NCI-H1930 (cell line): Measurements from ENCODE around the gene ZNF569.
"Not testable (repeated sequence)": the region's sequence is repeated elsewhere in the genome, so short reads cannot be mapped to it uniquely, and the experiment has no call there.

Source experiments
- DNase-seq, 2 experiments: peaks; one replicate each; lab custom pipeline; 2025; lab: John Stamatoyannopoulos, UW

ZNF569 gene

DNA sequence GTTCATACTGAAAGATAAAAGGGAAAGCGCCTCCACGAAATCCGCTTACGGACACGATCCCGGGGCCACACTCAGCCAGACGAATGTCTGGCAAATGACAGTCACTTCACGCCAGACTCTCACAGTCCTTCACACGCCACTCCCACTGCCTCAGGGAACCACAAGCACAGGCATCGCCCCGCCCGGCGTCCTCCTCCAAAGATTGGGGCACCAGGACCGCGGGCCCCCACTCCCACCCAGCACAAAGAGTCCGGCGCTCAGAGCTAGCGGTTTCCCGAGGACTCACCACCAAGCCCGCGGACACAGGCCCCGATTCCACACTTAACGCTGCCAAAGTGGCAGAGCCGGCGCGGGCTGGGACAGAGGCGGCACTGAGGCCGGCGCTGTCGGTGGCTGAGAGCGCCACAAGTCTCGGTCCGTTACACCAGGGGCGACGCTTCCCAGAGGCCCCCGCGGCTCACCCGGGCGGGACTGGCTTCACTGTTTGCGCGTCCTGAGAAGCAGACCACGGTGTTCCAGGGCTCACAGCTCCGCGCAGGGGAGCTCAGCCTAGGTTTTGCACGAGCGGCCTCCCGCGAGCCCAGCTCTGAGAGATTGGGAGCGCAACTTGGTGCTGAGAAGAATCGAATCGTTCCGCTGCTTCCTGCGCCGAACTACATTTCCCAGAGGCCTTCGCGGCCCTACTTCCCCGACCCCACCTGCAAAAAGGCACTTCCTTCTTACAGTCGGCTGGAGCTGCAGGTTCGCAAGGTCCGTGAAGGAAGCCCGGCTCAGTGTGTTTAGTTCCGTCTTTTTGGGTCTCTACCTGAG, at the start of gene ZNF569:
TSS of gene ZNF569 (minus strand) at position 647 of the 810 bp plus-strand sequence. CDS start 22,523 bp downstream, outside the sequence.
- DNase-seq: peak; percentile 93 to 94

DNA sequence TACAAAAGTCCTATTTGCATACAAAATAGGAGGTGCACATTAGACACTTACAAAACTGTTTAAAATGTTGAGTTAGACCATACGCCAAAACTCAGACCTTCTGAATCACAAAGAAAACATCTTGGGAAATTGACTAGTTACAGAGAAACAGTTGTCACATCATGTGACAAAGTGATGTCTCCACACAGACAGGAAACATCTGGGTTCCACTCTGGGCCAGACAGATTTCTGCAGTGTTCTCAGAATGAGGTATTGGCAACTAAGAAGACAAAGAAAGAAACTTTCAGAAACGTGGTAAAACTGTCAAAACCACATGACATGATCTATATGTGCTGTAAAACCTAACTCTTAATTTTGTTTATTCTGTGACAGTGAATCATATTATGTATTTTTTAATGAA, 46.2 kb upstream of the ZNF569 start:
- DNase-seq: no peak

DNA sequence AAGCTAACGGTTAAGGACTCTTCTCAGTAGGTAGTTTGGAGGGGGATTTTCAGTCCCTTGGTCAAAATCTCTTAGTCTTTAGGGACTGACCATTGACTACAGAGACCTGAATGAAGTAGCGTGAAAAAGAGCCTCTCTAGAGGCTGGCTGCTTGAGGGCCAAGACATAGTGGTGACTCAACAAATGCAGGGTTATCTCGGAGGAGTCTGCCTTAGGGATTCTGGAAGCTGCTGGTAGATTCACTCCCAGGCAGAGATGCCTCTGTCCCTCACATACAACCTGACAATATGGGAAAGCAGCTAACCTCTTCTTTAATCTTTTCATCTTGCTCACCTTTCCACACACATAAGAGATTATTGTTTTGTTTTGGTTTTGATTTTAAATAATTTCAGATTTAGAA, 44.6 kb upstream of the ZNF569 start:
- DNase-seq: no peak

DNA sequence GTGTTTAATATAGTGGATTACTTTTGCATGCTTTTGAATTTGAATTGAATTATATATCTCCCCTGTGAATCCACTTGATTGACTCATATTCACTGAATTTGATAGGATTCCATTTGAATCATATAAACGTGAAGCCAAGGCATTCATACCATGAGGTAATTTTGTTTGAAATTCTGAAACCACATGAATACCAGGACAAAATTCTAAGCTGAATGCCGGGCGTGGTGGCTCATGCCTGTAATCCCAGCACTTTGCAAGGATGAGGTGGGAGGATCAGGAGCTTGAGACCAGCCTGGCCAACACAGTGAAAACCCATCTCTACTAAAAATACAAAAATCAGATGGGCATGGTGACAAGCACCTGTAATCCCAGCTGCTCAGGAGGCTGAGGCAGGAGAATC, 43.9 kb upstream of the ZNF569 start:
- DNase-seq: no peak

DNA sequence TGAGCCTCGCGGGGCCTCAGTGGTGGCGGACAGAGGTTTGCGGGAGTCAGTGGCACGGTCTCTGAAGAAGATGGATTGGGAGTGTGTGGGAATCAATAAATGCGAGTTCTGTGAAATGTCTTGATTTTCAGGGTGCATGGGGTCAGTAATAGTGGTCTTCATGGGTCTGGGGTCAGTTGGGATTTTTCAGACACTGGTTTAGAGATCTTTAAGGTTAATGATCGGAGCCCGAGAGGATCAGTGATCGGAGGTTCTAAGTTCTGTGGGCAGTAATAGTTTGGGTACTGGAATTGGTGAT, 39.9 kb upstream of the ZNF569 start:
- DNase-seq: no peak

DNA sequence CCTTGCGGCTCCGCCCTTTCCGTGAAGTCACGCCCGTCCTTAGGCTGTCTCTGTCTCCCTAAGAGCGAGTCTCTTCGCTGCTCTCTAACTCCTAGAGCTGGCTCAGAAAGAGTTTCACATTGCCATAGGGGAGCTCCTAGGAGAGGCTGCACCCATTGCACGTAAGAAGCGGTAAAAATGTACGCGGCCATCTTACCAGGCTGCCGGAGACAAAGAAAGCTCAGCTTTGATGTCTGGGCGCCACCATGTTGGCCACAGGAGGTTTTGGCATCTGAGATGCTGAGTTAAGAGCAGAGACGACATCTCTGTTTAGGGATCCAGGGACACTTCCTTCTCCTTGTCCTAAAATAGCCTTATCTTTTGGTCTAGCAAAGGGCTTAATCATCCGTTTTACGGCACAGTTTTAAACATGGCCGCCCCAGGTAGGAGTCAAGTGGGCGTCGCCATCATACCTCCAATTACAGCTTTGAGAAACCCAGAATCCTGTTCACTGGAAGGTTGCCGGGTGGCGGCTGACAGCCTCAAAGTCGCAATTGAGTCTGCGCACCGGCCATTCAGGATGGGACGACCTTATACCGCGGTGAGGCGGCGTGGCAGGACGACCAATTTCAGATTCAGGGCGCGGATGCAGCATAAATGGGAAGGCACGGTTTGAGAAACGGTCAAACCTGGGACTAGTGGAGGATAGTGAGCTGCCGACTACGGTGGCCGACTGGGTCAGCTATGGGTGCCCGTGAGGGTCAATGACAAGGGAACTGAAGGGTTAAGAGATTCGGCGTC, 39.3 kb upstream of the ZNF569 start, which contains the start of gene ZNF793:
TSS of gene ZNF793 (plus strand) at position 553 of the 780 bp plus-strand sequence. CDS start 16,501 bp downstream, outside the sequence.
- peak; percentile 80 to 86 for DNase-seq

DNA sequence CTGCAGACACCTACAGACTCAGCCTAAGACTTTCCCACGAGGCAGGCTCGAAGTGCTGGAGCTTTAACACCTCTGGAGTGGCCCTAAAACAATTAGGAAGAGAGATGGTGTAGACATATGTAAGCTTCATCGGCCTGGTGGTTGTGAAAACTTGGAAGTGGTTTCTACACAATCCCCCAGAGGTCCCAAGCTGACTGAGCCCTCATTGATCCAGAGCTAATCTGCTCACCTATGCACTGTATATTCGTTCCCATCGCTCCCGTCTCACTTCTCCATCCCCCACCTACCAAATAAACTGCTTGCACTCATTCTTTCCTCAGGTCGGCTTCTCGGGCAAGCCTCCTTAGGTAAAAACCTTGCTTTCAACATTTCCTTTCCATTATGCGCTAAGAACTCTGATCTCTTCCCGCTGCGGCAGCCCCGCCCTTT, 38.7 kb upstream of the ZNF569 start:
- DNase-seq: peak in 1 of 2 experiments; percentile 49

DNA sequence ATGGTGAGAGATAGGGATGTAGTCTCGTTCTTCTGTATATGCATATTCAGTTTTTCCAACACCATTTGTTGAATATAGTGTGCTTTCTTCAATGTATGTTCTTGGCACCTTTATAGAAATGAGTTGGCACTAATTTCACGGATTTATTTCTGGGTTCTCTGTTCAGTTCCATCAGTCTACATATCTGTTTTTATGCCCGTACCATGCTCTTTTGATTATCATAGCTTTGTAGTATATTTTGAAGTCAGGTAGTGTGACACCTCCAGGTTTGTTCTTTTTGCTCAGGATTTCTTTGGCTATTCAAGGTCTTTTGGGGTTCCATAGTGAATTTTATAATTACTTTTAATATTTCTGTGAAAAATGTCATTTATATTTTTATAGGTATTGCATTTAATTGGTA, 25.0 kb upstream of the ZNF569 start:
- no peak for DNase-seq

DNA sequence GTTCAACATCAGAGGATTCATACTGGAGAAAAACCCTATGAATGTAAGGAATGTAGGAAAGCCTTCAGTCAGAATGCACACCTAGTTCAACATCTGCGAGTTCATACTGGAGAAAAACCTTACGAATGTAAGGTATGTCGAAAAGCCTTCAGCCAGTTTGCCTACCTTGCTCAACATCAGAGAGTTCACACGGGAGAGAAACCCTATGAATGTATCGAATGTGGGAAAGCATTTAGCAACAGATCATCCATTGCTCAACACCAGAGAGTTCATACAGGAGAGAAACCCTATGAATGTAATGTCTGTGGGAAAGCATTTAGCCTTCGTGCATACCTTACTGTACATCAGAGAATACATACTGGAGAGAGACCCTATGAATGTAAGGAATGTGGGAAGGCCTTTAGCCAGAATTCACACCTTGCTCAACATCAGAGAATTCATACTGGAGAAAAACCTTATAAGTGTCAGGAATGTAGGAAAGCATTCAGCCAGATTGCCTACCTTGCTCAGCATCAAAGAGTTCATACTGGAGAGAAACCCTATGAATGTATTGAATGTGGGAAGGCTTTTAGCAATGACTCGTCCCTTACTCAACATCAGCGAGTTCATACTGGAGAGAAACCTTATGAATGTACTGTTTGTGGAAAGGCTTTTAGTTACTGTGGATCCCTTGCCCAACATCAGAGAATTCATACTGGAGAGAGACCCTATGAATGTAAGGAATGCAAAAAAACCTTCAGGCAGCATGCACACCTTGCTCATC, 17.3 kb upstream of the ZNF569 start:
- no peak for DNase-seq

DNA sequence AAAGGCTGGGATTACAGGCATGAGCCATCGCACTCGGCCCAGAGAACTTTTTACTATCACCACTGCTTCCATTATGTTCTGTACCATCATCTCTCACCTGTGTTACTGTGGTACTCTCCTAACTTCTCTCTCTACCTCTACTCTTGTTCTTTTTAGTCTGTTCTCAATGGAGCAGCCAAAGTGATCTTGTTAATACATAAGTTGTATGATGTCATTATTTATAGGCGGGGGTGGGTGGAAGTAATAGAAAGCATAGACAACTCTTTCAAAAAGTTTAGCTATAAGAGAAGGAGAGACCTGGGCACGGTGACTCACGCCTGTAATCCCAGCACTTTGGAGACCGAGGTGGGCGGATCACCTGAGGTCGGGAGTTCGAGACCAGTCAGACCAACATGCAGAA, 4.9 kb upstream of the ZNF569 start:
- no peak for DNase-seq

DNA sequence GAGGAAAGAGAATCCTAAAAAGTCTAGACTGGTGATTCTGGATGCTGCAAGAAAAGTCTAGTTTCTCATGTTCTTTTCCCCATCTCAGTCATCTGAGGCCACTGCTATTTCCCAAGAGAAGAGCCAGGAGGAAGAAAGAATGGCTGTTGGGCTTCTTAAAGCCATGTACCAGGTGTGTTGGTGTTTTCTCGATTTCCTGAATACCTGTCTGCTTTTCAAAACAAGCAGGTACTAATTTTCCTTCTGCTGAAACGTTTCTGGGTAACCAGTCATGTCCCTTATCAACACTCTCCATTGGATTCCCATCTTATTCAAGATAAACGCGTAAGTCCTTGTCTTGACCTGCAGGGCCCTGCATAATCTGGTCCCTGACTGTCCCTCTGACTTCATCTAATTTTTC, 3.0 kb upstream of the ZNF569 start:
- no peak for DNase-seq

DNA sequence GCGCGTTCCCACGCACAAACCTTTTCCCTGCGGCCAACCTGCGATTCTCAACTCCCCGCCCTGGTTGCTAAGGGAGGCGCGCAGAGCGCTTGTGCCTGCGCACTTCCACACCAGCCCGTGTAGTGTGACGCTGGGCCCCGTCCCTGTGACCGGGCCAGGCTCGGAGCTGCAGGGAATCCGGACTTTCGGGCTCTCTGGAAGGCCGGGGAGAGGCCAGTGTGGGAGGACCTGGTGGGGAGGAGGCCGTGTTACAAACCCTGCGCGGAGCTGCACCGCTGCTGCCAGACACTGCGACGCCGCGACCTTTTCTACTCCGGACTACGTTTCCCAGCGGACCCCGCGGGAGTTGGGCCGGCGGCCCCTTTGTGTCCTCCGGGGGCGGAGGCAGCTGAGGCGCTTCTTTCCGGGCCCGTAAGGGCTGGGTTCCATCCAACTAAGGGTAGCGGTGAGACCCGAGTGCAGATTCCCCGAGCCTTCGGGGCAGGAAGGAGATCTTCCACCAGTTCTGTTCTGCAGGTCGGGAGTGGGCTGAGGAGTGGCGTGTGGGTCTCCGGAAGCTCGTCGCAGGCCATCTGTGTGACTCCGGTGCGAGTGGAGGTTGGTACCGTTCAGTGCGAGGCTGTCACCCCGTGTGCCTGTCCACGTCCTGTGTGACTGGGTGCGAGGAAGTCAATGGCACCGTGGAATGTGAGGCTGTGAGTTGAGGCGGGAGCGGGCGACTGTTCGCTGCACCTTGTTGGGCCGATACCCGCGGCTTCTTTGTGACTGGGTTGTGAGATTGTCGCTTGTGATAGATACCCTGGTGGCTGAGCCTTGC, 1.9 kb upstream of the ZNF569 start, which contains the start of gene ZNF570:
TSS of gene ZNF570 (plus strand) at position 396 of the 817 bp plus-strand sequence. CDS start 999 bp downstream, outside the sequence.
- peak; percentile 91 to 93 for DNase-seq

DNA sequence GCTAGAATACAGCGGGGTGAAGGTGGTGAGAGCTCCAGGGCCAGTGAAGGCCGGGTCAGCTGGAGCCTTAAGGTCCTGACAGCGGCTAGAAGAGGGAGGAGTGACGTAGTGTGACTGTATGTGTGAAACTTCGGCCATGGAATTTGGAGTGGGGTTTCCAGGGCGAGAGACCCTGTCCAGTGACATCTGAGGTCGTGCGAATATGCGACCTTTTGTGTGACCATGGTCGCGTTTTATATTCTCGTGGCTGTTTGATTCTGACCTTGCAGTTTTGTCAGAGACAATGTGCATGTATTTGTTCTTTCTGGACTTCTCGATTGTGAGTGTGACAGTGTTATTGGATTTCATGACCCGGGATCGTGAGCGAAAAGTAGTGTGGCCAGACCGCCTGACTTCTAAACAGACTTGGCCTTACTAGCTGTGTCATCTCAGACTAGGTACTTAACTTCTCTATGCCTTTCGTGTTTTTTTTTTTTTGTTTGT, 405 bp upstream of the ZNF569 start:
- no peak for DNase-seq

DNA sequence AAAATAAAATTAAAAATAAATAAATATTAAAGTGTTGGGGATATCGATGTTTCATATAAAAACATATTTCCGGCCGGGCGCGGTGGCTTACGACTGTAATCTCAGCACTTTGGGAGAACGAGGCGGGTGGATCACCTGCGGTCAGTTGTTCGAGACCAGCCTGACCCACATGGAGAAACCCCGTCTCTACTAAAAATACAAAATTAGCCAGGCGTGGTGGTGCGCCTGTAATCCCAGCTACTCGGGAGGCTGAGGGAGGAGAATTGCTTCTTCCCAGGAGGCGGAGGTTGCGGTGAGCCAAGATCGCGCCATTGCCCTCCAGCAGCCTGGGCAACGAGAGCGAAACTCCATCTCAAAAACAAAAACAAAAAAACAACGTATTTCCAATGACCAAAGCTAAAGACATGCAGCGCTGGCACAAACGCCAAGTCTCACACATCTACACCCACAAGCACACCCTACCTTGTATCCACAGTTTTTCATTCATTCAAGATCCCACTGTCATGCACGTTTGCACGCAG, 907 bp downstream of the ZNF569 start:
- no peak for DNase-seq

DNA sequence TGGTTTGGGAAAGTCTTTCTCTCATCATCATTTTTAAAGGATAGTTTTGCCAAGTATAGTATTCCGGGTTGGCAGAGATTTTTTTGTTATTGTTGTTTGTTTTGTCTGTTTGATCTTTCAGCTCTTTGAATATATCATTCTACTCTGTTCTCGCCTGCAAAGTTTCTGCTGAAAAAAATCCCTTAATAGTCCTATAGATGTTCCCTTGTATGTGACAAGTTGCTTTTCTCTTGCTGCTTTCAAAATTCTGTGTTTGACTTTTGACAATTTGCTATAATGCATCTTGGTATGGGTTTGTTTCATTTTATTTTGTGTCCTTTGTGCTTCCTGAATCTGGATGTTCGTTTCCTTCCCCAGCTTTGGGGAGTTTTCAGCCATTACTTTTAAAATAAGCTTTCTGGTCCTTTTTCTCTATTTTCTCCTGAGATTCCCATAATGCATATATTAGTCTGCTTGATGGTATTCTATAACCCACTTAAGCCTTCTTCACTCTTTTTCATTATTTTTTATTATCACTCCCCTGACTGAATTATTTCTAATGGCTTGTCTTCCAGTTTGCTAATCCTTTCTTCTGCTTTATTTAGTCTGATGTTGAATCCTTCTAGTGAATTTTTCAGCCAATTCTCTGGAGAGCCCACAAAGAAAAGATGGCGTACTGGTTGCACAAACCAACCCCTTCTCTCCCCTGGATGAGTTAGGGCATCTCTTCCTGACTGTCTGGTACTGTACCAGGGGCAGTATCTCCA, 14.6 kb downstream of the ZNF569 start:
- DNase-seq: no peak

DNA sequence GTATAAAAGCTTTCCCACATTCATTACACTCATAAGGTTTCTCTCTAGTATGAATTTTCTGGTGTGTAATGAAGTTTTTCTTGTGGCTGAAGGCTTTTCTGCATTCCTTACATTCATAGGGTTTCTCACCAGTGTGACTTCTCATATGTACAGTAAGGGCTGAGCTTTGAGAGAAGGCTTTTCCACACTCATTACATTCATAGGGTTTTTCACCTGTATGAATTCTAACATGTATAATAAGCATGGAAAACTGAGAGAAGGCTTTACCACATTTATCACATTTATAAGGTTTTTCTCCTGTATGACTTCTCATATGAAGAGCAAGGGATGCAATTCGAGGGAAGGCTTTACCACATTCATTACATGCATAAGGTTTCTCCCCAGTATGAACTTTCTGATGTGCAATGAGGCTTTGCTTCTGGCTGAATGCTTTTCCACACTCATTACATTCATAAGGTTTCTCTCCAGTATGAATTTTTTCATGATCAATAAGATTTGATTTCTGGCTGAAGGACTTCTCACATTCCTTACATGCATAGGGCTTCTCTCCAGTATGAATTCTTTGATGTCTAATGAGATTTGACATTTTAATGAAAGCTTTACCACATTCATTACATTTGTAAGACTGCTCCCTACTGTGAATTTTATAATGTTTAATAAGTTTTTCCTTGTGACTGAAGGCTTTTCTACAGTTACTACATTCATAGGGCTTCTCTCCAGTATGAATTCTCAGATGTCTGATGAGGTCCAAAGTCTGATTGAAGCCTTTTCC, 53.7 kb downstream of the ZNF569 start:
- DNase-seq: no peak

DNA sequence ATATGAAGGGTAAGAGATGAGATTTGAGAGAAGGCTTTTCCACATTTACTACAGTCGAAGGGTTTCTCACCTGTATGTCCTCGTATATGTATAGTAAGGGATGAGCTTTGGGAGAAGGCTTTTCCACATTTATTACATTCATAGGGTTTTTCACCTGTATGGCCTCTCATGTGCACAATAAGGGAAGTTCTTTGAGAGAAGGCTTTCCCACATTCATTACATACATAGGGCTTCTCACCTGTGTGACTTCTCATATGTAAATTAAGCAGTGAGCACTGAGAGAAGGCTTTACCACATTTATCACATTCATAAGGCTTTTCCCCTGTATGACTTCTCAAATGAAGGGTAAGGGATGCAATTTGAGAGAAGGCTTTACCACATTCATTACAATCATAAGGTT, 54.5 kb downstream of the ZNF569 start:
- DNase-seq: no peak

DNA sequence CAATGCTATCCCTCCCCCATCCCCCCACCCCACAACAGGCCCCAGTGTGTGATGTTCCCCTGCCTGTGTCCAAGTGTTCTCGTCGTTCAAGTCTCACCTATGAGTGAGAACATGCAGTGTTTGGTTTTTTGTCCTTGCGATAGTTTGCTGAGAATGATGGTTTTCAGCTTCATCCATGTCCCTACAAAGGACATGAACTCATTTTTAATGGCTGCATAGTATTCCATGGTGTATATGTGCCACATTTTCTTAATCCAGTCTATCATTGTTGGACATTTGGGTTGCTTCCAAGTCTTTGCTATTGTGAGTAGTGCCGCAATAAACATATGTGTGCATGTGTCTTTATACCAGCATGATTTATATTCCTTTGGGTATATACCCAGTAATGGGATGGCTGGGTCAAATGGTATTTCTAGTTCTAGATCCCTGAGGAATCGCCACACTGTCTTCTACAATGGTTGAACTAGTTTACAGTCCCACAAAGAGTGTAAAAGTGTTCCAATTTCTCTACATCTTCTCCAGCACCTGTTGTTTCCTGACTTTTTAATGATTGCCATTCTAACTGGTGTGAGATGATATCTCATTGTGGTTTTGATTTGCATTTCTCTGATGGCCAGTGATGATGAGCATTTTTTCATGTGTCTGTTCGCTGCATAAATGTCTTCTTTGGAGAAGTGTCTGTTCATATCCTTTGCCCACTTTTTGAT, 61.0 kb downstream of the ZNF569 start:
- DNase-seq: not testable (repeated sequence)

DNA sequence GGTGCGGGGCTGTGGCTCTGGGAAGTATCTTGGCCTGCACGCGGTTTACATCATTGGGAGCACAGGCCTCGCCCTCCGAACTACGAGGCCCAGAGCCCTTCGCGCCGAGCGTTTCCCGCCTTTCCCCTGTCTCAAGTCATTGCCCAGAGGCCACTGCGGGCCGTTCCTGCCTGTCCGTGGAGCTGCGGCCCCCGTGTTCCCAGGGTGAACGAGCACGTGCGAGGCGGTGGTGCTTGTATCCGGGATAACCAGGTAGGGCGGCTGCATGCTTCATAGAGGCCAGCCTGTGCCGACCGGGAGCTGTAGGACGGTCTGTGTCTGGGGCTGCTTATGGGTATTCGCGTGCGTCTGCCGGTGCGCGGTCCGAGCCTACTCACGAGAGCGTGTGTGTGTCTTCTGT, 63.8 kb downstream of the ZNF569 start:
- no peak for DNase-seq
